PC-9 (cell line): ENCODE data around the gene MAP1LC3B2. TPM values are rescaled to one million over a fixed set of nuclear protein-coding genes. Genes with fewer than 3 reads are reported as not detected.
A peak's percentile ranks its signal among the peaks of the same experiment; 100 is the strongest.

Experiments
- BruUV-seq: library from RNA; stranded (reverse); fragments of 400-500 nt; replicated peaks from 2 replicates; lab custom pipeline; 2021; lab: Mats Ljungman, UMichigan
- CTCF ChIA-PET: fragments of 300-600 bp; sonication (Branson Sonifier 250); formaldehyde crosslinking; loops from one replicate; lab custom pipeline; 2022; ENCODE audit warnings: antibody characterized with exemption; lab: Charles Lee
- POLR2A ChIA-PET: fragments of 300-600 bp; sonication (Branson Sonifier 250); formaldehyde crosslinking; loops from one replicate; lab custom pipeline; 2022; ENCODE audit warnings: antibody characterized with exemption; ENCODE audit not compliant: unreplicated experiment; lab: Charles Lee
- DNase-seq, 2 experiments: peaks; one replicate each; pipeline versions ENCODE4 v3.0.0 to v3.0.0-alpha.2; 2015 to 2022; ENCODE audit warnings: mixed read lengths in 1 of 2
- H2AFZ ChIP-seq: fragments of 200-600 bp; sonication (generic); 2 replicates; pipeline ENCODE4 v1.8.1; 2017; ENCODE audit warnings: antibody characterized with exemption
- H3F3A ChIP-seq: fragments of 200-600 bp; sonication (generic); 2 replicates; pipeline ENCODE4 v1.8.1; 2017; ENCODE audit warnings: antibody characterized with exemption, mild to moderate bottlenecking, low read depth; ENCODE audit not compliant: insufficient read depth
- H3K27ac ChIP-seq: fragments of 200-600 bp; sonication (generic); 2 replicates; pipeline ENCODE4 v1.6.1; 2016; ENCODE audit warnings: mixed run types
- H3K27me3 ChIP-seq: fragments of 200-600 bp; sonication (generic); 2 replicates; pipeline ENCODE4 v1.6.1; 2016; ENCODE audit warnings: low read depth, mixed run types; ENCODE audit not compliant: insufficient read depth
- H3K36me3 ChIP-seq: fragments of 200-600 bp; sonication (generic); 2 replicates; pipeline ENCODE4 v1.6.1; 2016; ENCODE audit warnings: low read depth, mixed run types
- H3K4me1 ChIP-seq: fragments of 200-600 bp; sonication (generic); replicated peaks from 2 replicates; pipeline ENCODE4 v1.6.1; 2016; ENCODE audit warnings: mixed run types; ENCODE audit not compliant: insufficient read depth
- H3K4me2 ChIP-seq: fragments of 200-600 bp; sonication (generic); 2 replicates; pipeline ENCODE4 v1.6.1; 2017; ENCODE audit warnings: mixed run types
- H3K4me3 ChIP-seq: fragments of 200-600 bp; sonication (generic); 2 replicates; pipeline ENCODE4 v1.6.1; 2016; ENCODE audit warnings: mixed run types
- H3K79me2 ChIP-seq: fragments of 200-600 bp; sonication (generic); 2 replicates; pipeline ENCODE4 v1.6.1; 2017; ENCODE audit warnings: low read depth, mixed run types
- H3K9me2 ChIP-seq: fragments of 200-600 bp; sonication (generic); 2 replicates; pipeline ENCODE4 v1.8.1; 2017; ENCODE audit warnings: mild to moderate bottlenecking; ENCODE audit not compliant: insufficient read depth
- H3K9me3 ChIP-seq: fragments of 200-600 bp; sonication (generic); 2 replicates; pipeline ENCODE4 v1.8.1; 2016; ENCODE audit warnings: low read depth; ENCODE audit not compliant: insufficient read depth
- H4K20me1 ChIP-seq: fragments of 200-600 bp; sonication (generic); 2 replicates; pipeline ENCODE4 v1.8.1; 2017; ENCODE audit not compliant: insufficient read depth
- EZH2 ChIP-seq: fragments of 200-600 bp; sonication (generic); IDR thresholded peaks from 2 replicates; pipeline ENCODE4 v1.8.0; 2017; ENCODE audit warnings: antibody characterized with exemption, low read depth
- intact Hi-C: fragments of 100-400 bp; cut with micrococcal nuclease; formaldehyde crosslinking; loops from one replicate; pipeline ENCODE4 v1.10.0; 2022; ENCODE audit not compliant: unreplicated experiment
- total RNA-seq: library from RNA; stranded (reverse); gene quantifications from 2 replicates; pipeline ENCODE4 v1.2.3, GENCODE V29; 2021
- TF ChIP-seq, protein P1 (sequence below): fragments of 200-600 bp; sonication (generic); conservative IDR thresholded peaks from 2 replicates; pipeline ENCODE4 v1.6.1; 2017; ENCODE audit warnings: mixed run types, antibody characterized with exemption, mild to moderate bottlenecking, moderate library complexity

The MAP1LC3B2 gene
- total RNA-seq, 1 experiment from 2014 or later = 1.4 TPM

- Histone ChIP-seq H3K9me2 (no peaks in the 10 kb centered on the region), H4K20me1 (no peaks in the 10 kb centered on the region), H3F3A (0 out of 2 replicates have a peak, but pooled peaks cover 5% of the 10 kb centered on the region), H3K4me3 (no peak overlapping the region), H3K27ac (no peak overlapping the region), H3K36me3 (no peaks in the 10 kb centered on the region), H3K9me3 (no peaks in the 10 kb centered on the region), H3K4me2 (peak overlapping the region; percentile 43), H2AFZ (no peak overlapping the region), H3K79me2 (no peaks in the 10 kb centered on the region), H3K27me3 (no peaks in the 10 kb centered on the region), H3K4me1 (peaks cover 27% of the 10 kb centered on the region)
- POLR2A ChIA-PET = interaction anchor here (0.6 kb wide), 2 partner anchors 242 to 462 kb away, joined by 4 to 6 read pairs; no protein-coding TSS in a partner anchor
- no TSS peak for BruUV-seq
- CTCF ChIA-PET = interaction anchor here (0.6 to 0.7 kb wide), 3 partner anchors 91 to 729 kb away, joined by 3 to 5 read pairs (median 4); no protein-coding TSS in a partner anchor
- DNase-seq = peak in 1 of 2 experiments; percentile 47
- intact Hi-C loops = no loop called here
- no peak for TF ChIP-seq EZH2
- TF ChIP-seq, protein P1, sequence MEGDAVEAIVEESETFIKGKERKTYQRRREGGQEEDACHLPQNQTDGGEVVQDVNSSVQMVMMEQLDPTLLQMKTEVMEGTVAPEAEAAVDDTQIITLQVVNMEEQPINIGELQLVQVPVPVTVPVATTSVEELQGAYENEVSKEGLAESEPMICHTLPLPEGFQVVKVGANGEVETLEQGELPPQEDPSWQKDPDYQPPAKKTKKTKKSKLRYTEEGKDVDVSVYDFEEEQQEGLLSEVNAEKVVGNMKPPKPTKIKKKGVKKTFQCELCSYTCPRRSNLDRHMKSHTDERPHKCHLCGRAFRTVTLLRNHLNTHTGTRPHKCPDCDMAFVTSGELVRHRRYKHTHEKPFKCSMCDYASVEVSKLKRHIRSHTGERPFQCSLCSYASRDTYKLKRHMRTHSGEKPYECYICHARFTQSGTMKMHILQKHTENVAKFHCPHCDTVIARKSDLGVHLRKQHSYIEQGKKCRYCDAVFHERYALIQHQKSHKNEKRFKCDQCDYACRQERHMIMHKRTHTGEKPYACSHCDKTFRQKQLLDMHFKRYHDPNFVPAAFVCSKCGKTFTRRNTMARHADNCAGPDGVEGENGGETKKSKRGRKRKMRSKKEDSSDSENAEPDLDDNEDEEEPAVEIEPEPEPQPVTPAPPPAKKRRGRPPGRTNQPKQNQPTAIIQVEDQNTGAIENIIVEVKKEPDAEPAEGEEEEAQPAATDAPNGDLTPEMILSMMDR = no peak
These were observed 47.2 kb downstream of the MAP1LC3B2 start for GRCh38 chr12:116606397-116606796.

GRCh38 chr12:116607039-116607438 lies 47.9 kb downstream of the MAP1LC3B2 start:
- H3K36me3 ChIP-seq = no peaks in the 10 kb centered on the region
- no TSS peak for BruUV-seq
- no peaks in the 10 kb centered on the region for H3F3A ChIP-seq
- H3K4me3 ChIP-seq = no peak overlapping the region
- intact Hi-C loops = no loop called here
- no peaks in the 10 kb centered on the region for H3K79me2 ChIP-seq
- no peaks in the 10 kb centered on the region for H3K9me3 ChIP-seq
- CTCF ChIA-PET = interaction anchor here (0.6 to 0.7 kb wide), 2 partner anchors 91 to 730 kb away, joined by 3 to 4 read pairs; no protein-coding TSS in a partner anchor
- POLR2A ChIA-PET = interaction anchor here (0.6 kb wide), 1 partner anchor 243 kb away, joined by 6 read pairs; no protein-coding TSS in a partner anchor
- DNase-seq = no peak
- no peak overlapping the region for H3K4me2 ChIP-seq
- peaks cover 20% of the 10 kb centered on the region for H3K4me1 ChIP-seq
- H3K27ac ChIP-seq = no peak overlapping the region
- H3K27me3 ChIP-seq = no peaks in the 10 kb centered on the region
- no peak for TF ChIP-seq EZH2
- TF ChIP-seq, protein P1 = no peak
- no peaks in the 10 kb centered on the region for H4K20me1 ChIP-seq
- no peaks in the 10 kb centered on the region for H3K9me2 ChIP-seq
- H2AFZ ChIP-seq = no peak overlapping the region

DNA sequence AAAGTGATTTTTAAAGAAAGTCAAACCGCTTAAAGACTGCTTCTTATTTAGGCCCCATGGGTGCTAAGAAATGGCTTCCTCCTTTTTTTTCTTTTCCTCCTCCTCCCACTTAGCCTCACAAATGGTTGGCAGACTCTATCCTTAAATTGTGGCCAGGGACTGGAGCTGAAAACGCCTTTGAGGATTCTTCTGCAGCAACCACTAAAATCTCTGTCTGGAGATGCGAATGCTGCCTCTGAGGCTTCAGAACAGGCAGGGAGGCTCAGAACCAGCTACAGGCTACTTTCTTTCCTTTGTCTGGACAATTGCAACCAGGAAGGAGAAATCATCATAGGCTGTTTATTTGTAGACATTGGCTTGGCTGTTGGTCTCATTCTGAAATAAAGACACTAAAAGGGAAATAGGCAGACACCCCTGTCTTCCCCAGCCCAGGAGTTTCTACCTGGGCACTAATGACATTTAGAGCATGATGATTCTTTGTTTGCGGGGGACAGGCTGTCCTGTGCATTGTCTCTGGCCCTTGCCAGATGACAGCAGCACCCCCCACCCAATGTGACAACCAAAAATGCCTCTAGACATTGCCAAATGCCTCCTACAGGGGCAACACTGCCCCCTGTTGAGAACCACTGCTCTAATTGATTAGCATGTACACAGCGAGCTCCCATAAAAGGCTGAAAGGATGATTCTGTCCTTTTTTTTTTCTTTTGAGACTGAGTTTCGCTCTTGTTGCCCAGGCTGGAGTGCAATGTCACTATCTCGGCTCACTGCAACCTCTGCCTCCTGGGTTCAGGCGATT lies 50.3 kb downstream of the MAP1LC3B2 start:
- Histone ChIP-seq H3K4me3 (no peak overlapping the region), H3K79me2 (no peaks in the 10 kb centered on the region), H2AFZ (no peak overlapping the region), H3K4me1 (peaks cover 18% of the 10 kb centered on the region), H3K27me3 (no peaks in the 10 kb centered on the region), H3K27ac (no peak overlapping the region), H3K9me2 (no peaks in the 10 kb centered on the region), H3K9me3 (no peaks in the 10 kb centered on the region), H4K20me1 (no peaks in the 10 kb centered on the region), H3K4me2 (no peak overlapping the region), H3K36me3 (no peaks in the 10 kb centered on the region), H3F3A (no peaks in the 10 kb centered on the region)
- DNase-seq = no peak
- ChIA-PET POLR2A (no interaction called here), CTCF (interaction anchor here (0.5 to 0.7 kb wide), 2 partner anchors 252 to 351 kb away, joined by 3 to 4 read pairs; no protein-coding TSS in a partner anchor)
- no TSS peak for BruUV-seq
- intact Hi-C loops = no loop called here
- TF ChIP-seq, protein P1 = peak; percentile 51; the same call in 1 of the 2 replicates
- TF ChIP-seq EZH2 = no peak
